DMS114 treated with DMSO at 0.1 percent for 48 hours (cell line): ENCODE measurements around the gene CXCR4.

Experiments used
- DNase-seq: peaks from one replicate; lab custom pipeline; 2025; ENCODE audit not compliant: unreplicated experiment; lab: John Stamatoyannopoulos, UW

CXCR4 gene

GRCh38 chr2:136117909-136118818 is at the start of gene CXCR4:
Gene CXCR4 (minus strand): TSS chr2:136118149. CDS start chr2:136118060, 89 bp downstream.
- peak; percentile 12 for DNase-seq

- no peak for DNase-seq
These were observed 46.4 kb upstream of the CXCR4 start for GRCh38 chr2:136164280-136164776.

DNA sequence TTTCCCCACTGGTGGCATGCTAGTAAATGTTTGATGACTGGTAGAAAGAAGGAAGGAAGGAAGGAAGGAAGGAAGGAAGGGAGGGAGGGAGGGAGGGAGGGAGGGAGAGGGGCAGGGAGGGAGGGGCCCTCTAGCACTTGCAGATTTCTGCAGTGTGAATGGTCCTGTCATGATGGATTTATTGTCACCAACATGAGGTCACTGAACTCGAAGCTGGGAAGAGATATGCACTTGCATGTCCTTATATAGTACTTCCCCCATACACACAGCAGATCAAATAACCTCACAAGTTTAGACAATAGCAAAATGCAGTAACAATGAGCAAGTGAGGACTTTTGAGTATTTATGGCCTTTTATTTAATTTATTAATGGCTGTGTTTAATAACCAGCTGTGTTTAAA is 44.5 kb upstream of the CXCR4 start:
- DNase-seq, result no peak

DNA sequence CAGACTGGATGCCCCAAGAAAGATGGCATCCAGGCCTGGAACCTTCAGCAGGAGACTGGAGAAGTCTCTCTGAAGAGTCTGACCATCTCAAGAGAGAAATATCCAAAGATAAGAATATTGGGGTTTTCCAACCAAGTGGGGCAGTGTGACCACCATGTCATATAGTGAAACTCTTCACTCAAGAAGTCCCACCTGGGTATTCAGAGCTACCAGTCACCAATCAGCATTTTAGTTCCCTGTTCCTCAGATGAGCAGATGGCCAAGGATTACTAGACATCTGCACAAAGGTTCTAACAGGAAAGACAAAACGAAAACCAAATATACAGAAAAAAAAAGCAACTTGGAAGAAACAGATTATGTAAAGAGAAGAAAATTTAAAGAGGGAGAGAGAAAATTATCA is 38.5 kb upstream of the CXCR4 start:
- no peak for DNase-seq

DNA sequence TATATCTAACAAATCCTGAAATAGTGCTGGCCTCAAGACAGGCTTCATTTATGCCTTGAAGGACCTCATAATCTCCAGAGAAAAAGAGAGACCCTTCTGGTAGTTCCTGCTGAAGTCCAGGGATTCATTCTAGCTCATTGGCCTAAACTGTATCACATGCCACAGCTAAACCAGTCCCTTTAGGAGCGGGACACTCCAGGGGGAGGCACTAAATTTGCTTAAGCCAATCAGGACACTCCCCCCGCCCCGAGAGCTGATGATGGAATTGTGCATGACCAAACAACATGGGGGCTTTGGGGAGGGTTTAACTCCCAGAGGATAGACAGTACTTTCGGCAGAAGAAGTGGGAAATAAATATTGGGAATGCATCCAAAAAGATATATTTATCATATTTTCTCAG is 36.4 kb upstream of the CXCR4 start:
- DNase-seq, result peak; percentile 16

DNA sequence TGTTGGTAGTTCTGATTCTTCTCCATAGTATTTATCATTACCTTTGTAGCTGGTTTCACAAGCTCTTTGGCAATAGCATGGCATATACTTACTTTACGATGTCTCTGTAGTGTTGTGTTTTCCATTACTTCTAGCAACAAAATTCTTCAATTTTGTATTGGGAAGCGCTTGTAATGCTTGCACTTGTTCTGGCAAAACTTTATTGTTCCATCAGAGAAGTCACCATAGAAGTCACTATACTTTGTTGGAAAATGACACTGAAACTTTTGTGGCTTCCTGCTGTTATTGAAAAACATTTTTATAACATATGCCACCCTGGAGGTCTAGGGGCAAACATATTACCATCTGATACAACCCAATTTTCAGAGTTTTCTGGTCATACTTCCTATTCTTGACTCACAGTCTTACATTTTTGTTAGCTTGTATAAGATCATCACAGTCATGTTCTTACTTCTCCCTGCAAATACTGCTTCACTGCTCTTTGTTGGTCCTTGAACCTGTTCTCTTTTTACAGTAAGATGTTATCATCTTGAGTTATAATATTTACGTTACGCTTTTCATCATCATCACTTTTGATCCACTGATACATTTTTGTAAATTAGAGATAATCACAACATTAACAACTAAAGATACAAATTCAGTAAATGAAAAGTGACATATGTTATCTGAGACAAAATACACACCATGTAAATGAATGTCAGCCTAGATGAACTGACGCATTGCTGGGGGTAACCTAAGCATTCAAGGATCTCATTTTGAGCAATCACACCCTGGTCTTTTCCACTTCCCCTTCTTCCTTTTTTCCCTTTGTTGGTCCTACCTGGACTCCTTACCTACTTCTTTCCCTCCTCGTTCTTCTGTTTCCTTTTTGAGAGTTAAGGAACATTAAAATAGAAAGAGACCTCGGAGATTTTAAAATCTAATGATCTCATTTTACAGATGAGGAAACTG is 33.3 kb upstream of the CXCR4 start:
- no peak for DNase-seq

- no peak for DNase-seq
These were observed 31.1 kb upstream of the CXCR4 start for GRCh38 chr2:136149011-136149410.

GRCh38 chr2:136146564-136146963 is 28.6 kb upstream of the CXCR4 start:
- DNase-seq, result no peak

DNA sequence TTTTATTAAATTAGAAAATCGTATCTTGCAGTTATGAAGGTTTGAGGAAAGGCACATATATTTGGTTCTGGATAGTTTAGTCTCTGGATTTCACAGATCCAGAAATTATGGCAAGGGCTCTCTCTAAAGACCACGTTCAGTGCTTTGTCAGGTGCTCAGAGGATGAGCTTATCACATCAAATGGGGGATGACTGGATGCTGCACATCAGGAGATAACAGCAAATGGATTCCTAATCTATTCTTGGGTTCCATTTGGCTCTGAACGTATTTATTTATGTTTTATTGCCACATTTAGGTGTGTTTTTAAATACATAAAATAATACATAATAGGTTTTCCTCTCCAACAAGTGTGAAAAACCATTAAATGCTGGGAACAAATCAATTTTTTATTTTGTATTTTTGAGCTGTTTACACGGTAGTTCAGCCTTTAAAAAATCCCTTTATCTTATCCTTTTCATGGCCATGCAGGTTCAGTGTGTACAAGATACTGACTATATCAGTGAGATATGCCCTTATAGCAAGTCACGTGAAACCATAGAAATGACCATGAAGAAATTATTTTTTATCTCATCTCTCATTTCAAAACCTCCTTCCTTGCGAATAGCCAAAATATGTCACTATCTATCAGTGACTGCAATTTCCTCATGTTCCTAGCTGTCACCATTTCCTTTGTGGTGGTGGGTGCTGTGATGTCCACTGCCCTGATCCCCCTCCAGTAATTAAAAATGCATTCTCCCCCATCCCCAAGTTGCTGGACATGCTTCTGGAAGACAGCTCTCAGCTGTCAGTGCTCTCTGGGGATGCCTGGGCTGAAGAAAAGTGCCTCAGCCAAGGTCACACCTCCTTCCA is 25.9 kb upstream of the CXCR4 start:
- DNase-seq, result no peak

- no peak for DNase-seq
These were observed 23.7 kb upstream of the CXCR4 start for GRCh38 chr2:136141510-136142149.

DNA sequence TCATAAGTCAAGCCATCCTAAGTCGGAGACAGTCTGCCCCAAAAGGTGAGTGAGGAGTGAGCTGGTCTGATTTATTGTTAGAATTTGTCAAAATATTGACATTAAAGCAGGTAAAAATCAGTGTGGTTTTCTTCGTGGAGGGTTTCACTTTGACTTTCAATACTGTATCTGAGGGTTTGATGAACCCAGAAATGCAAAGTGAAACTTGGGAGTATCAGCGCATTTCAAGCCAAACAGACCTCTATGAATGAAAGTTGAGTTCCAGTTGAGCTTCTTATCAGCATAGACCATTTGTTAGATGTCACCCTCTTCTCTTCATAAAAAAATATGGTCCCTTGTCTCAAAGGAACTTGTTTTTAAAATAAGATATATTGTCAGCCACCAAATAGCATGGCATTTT is 21.7 kb upstream of the CXCR4 start:
- DNase-seq, result no peak

- DNase-seq, result no peak
These were observed 20.0 kb upstream of the CXCR4 start for GRCh38 chr2:136137982-136138381.

GRCh38 chr2:136136931-136137330 is 19.0 kb upstream of the CXCR4 start:
- DNase-seq, result no peak

DNA sequence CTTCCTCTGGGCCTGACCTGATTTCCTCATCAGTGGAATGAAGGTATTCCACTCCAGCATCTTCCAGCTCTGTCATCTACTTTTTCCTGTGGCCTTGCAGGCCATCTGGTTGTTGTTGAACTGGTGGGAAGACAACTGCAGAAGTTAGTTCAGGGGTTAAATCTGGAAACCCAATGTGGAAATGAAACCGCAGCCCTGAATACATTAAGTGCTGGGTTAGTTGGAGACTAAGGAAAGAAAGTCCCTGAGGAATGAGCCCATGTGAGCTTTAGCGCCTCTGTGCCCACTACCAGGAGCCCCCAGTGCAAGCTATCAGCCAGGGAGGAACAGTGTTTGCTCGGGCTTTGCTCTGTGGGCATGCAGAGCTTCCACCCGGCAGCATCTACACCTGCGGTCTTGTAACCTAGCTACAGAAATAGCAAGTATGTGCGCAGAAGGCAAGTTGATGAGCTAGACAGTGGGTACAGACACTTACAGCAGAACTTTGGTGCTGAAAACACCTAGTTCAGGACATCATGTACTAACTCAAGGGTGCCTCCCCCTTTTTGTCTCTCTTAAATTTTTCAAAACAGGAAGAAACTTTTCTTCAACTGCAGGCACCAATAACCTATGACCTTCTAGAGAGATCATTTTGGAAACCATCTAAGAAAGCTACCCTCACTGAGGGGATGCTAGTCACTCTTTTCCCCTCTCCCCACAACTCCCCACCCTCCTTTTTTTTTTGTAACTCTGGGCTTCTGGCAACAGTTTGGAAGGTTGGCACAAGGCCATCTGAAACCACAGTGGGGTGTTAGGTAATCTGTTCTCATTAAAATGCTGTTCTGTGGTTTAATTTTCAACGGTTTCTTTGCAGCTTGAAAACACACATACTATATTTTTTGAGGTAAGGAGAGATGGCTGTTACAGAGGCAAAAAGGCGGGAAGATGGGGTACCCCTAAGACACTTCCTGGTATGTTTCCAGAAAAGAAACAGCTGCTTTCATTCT is 18.3 kb upstream of the CXCR4 start:
- DNase-seq, result no peak

DNA sequence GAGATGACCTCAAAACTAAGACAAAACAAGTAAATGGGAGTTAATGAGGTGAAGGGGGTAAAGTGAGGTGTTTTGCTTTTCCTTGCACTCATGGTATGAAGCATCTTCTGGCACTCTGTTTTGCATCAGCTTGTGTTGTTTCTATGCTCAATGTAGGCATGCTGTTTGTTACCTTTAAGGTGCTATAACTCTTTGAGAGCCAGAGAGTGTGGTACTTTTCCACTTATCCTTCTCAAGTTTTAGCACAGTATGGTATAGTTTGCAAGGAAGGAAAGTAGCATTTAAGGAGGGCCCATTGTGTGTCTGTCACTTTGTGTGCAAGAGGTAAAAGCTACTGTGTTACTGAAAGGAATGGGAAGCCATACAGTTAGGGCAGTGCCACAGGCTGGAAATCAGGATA is 17.5 kb upstream of the CXCR4 start:
- DNase-seq, result no peak

GRCh38 chr2:136134126-136134525 is 16.2 kb upstream of the CXCR4 start:
- no peak for DNase-seq

DNA sequence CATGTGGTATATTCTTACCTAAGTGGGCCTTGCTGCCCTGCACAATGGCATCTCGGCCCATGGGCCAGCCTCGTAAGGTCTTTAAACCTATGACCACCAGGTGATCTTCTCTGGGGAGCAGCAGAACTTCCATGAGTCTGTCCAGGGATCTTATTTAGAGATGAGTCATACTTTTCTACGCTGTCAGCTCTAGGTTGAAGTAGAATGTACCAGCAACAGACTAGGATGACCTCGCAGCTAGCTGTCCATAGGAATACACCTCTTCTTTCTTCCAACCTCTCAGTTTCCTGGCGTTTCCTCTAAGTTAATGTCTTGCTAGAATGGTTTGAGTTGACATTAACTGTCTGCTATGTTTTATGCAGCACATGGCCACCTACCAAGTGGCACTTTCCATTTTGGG is 15.6 kb upstream of the CXCR4 start:
- no peak for DNase-seq

DNA sequence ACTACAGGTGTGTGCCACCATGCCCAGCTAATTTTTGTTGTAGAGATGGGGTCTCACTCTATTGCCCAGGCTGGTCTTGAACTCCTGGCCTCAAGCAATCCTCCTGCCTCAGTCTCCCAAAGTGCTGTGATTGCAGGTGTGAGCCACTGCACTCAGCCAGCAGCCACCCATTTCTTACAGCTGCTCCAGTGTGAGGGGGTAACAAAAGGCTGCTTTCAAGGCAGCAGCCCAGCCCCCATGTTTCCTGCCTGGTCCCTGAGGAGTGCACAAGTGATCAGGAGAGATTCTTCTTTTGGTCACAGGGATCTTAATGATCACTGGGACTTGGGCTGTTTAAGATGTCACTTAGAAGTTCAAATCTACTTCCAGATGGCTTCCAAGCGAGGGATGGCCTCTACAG is 15.2 kb upstream of the CXCR4 start:
- DNase-seq, result no peak

DNA sequence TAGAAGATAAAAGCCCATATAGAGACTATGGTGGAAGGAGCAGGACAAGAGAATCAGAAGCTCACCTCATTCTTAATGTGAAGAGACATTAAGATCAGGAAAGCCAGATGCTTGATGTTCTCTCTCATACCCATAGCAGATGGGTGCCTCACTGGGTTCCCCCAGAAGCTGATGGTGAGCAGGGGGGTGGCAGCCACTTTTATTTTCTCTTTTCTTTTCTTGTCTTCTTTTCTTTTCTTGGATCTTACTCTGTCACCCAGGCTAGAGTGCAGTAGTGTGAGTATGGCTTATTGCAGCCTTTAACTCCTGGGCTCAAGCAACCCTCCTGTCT is 14.8 kb upstream of the CXCR4 start:
- DNase-seq, result no peak
